IMR-90 (cell line): ENCODE results near the gene NIPA2. TPM values are rescaled to one million over a fixed set of nuclear protein-coding genes. Genes with fewer than 3 reads are reported as not detected.

Experiments
- ATAC-seq: fragments of 200-7000 bp; cut with Tn5 transposase; 2 replicates; pipeline ENCODE4 v1.9.1; 2020; ENCODE audit warnings: low read depth, mild to moderate bottlenecking, moderate library complexity
- BruUV-seq: library from RNA; stranded (reverse); fragments of 400-500 nt; replicated peaks from 2 replicates; lab custom pipeline; 2021; lab: Mats Ljungman, UMichigan
- CTCF ChIA-PET: fragments of 300-600 bp; formaldehyde crosslinking; extraction: SDS; loops from one replicate; lab custom pipeline; 2021; ENCODE audit warnings: antibody characterized with exemption; lab: Yijun Ruan, JAX
- POLR2A ChIA-PET: fragments of 300-600 bp; sonication (Branson Sonifier 250); formaldehyde crosslinking; loops from one replicate; lab custom pipeline; 2022; ENCODE audit warnings: antibody characterized with exemption; ENCODE audit not compliant: unreplicated experiment; lab: Charles Lee
- DNase-seq: peaks from one replicate; pipeline ENCODE4 v3.0.0; 2013
- H2AFZ ChIP-seq: replicated peaks from 2 replicates; pipeline ENCODE3; 2013; ENCODE audit warnings: low read length, mild to moderate bottlenecking; ENCODE audit not compliant: poor library complexity
- H2AK5ac ChIP-seq: 2 replicates; pipeline ENCODE4 v1.6.1; 2013; ENCODE audit warnings: low read depth, low read length, inconsistent platforms
- H2AK9ac ChIP-seq: replicated peaks from 2 replicates; pipeline ENCODE3; 2013; ENCODE audit warnings: mild to moderate bottlenecking, low read depth, low read length, moderate library complexity; ENCODE audit not compliant: poor library complexity
- H2BK120ac ChIP-seq: 2 replicates; pipeline ENCODE4 v1.6.1; 2013; ENCODE audit warnings: low read depth, low read length, inconsistent platforms
- H2BK15ac ChIP-seq: 3 replicates; pipeline ENCODE4 v1.6.1; 2013; ENCODE audit warnings: low read depth, low read length, inconsistent platforms
- H2BK20ac ChIP-seq: 2 replicates; pipeline ENCODE4 v1.6.1; 2013; ENCODE audit warnings: low read depth, mild to moderate bottlenecking, inconsistent platforms, low read length, moderate library complexity
- H2BK5ac ChIP-seq: 2 replicates; pipeline ENCODE4 v1.6.1; 2013; ENCODE audit warnings: mild to moderate bottlenecking, low read depth, low read length, inconsistent platforms; ENCODE audit not compliant: poor library complexity, severe bottlenecking
- H3K14ac ChIP-seq: replicated peaks from 2 replicates; pipeline ENCODE4 v1.6.1; 2013; ENCODE audit warnings: low read depth, low read length, inconsistent platforms
- H3K18ac ChIP-seq: 2 replicates; pipeline ENCODE4 v1.6.1; 2013; ENCODE audit warnings: low read depth, low read length, control low read depth
- H3K23ac ChIP-seq: 2 replicates; pipeline ENCODE4 v1.6.1; 2013; ENCODE audit warnings: low read depth, low read length, inconsistent platforms
- H3K27ac ChIP-seq: 2 replicates; pipeline ENCODE4 v1.5.1; 2013; ENCODE audit warnings: mild to moderate bottlenecking, control low read depth, low read length; ENCODE audit not compliant: insufficient read depth
- H3K27me3 ChIP-seq: 2 replicates; pipeline ENCODE4 v1.6.1; 2013; ENCODE audit warnings: low read length; ENCODE audit not compliant: control insufficient read depth, insufficient read depth
- H3K36me3 ChIP-seq: 2 replicates; pipeline ENCODE4 v1.6.1; 2013; ENCODE audit warnings: low read length, mixed read lengths; ENCODE audit not compliant: control insufficient read depth, insufficient read depth
- H3K4ac ChIP-seq: 2 replicates; pipeline ENCODE4 v1.6.1; 2013; ENCODE audit warnings: low read depth, low read length, inconsistent platforms
- H3K4me1 ChIP-seq: 2 replicates; pipeline ENCODE4 v1.6.1; 2013; ENCODE audit warnings: low read length, mixed read lengths; ENCODE audit not compliant: control insufficient read depth, insufficient read depth
- H3K4me2 ChIP-seq: 2 replicates; pipeline ENCODE4 v1.6.1; 2013; ENCODE audit warnings: low read depth, mild to moderate bottlenecking, control low read depth, low read length, moderate library complexity
- H3K4me3 ChIP-seq: 2 replicates; pipeline ENCODE4 v1.5.1; 2013; ENCODE audit warnings: low read depth, mild to moderate bottlenecking, control low read depth, low read length, moderate library complexity; ENCODE audit not compliant: insufficient read depth
- H3K56ac ChIP-seq: 2 replicates; pipeline ENCODE4 v1.6.1; 2013; ENCODE audit warnings: low read length, inconsistent platforms; ENCODE audit not compliant: insufficient read depth; ENCODE audit errors: extremely low read depth
- H3K79me1 ChIP-seq, 2 experiments: 2 replicates each; pipeline ENCODE4 v1.6.1; 2013; ENCODE audit warnings: low read length in 2 of 2, inconsistent platforms in 1 of 2, low read depth in 1 of 2
- H3K9ac ChIP-seq: 2 replicates; pipeline ENCODE4 v1.6.1; 2013; ENCODE audit warnings: low read depth, low read length, control low read depth
- H3K9me1 ChIP-seq: 2 replicates; pipeline ENCODE4 v1.6.1; 2013; ENCODE audit warnings: low read length, inconsistent platforms; ENCODE audit not compliant: insufficient read depth
- H3K9me3 ChIP-seq: 2 replicates; pipeline ENCODE4 v1.6.1; 2013; ENCODE audit warnings: low read length; ENCODE audit not compliant: control insufficient read depth, insufficient read depth
- H4K20me1 ChIP-seq: 2 replicates; pipeline ENCODE4 v1.6.1; 2013; ENCODE audit warnings: low read length, inconsistent platforms; ENCODE audit not compliant: insufficient read depth
- H4K5ac ChIP-seq: 2 replicates; pipeline ENCODE4 v1.6.1; 2013; ENCODE audit warnings: mild to moderate bottlenecking, low read depth, low read length, control low read depth
- H4K8ac ChIP-seq, 2 experiments: 2 replicates each; pipeline ENCODE4 v1.6.1; 2013; ENCODE audit warnings: low read depth in 2 of 2, low read length in 2 of 2, control low read depth in 1 of 2, inconsistent platforms in 1 of 2
- H4K91ac ChIP-seq: 2 replicates; pipeline ENCODE4 v1.6.1; 2013; ENCODE audit warnings: low read depth, low read length, inconsistent platforms; ENCODE audit not compliant: insufficient read depth
- CEBPB ChIP-seq: IDR thresholded peaks from 2 replicates; pipeline ENCODE4 v1.6.1; 2012; ENCODE audit warnings: low read depth, low read length, improper control_type of control experiment
- ELK1 ChIP-seq: fragments of 150-350 bp; IDR thresholded peaks from 2 replicates; pipeline ENCODE4 v1.6.1; 2016; ENCODE audit warnings: low read depth, mild to moderate bottlenecking, low read length, moderate library complexity, borderline replicate concordance
- NFE2L2 ChIP-seq: fragments of 150-350 bp; IDR thresholded peaks from 2 replicates; pipeline ENCODE4 v1.6.1; 2016; ENCODE audit warnings: low read depth, mild to moderate bottlenecking, low read length
- RAD21 ChIP-seq: IDR thresholded peaks from 2 replicates; pipeline ENCODE4 v1.6.1; 2012; ENCODE audit warnings: low read length, improper control_type of control experiment
- RCOR1 ChIP-seq: IDR thresholded peaks from 2 replicates; pipeline ENCODE4 v1.6.1; 2012; ENCODE audit warnings: mild to moderate bottlenecking, low read length, improper control_type of control experiment; ENCODE audit not compliant: insufficient replicate concordance
- SMC3 ChIP-seq: fragments of 150-350 bp; IDR thresholded peaks from 2 replicates; pipeline ENCODE4 v1.6.1; 2016; ENCODE audit warnings: low read depth, mild to moderate bottlenecking, antibody characterized with exemption, low read length, moderate library complexity
- WGBS, 2 experiments: methylation state at CpG; one replicate each; pipeline versions ENCODE4 v1.1.5 to v1.1.7; 2013; ENCODE audit warnings: missing lambda C conversion rate in 2 of 2; ENCODE audit not compliant: insufficient read length in 1 of 2; ENCODE audit errors: extremely low coverage in 2 of 2; 5-methylcytosine and 5-hydroxymethylcytosine counted together
- dilution Hi-C: fragments of 300-500 bp; cut with HindIII; formaldehyde crosslinking; loops from one replicate; pipeline ENCODE4 v1.14.3; 2018; ENCODE audit warnings: low sequenced_read_pairs; ENCODE audit not compliant: unreplicated experiment
- in situ Hi-C: fragments of 300-500 bp; cut with MboI; formaldehyde crosslinking; loops from 3 replicates; pipeline ENCODE4 v1.14.3; 2019; ENCODE audit warnings: low sequenced_read_pairs, inconsistent platforms, mixed read lengths
- intact Hi-C: fragments of 100-400 bp; cut with micrococcal nuclease; formaldehyde crosslinking; loops from 2 replicates; pipeline ENCODE4 v1.10.0; 2022
- polyA plus RNA-seq, 3 experiments: library from polyadenylated mRNA; depleted of rRNA; stranded (reverse); fragments of >200 nt; gene quantifications; 2 replicates each; pipeline ENCODE4 v1.2.3, GENCODE V29; 2012; ENCODE audit warnings: low replicate concordance in 1 of 3
- total RNA-seq: library from RNA; depleted of rRNA; stranded (reverse); fragments of >200 nt; gene quantifications from 2 replicates; pipeline ENCODE4 v1.2.3, GENCODE V29; 2012
- TF ChIP-seq, protein P1 (sequence below): fragments of 150-350 bp; IDR thresholded peaks from 2 replicates; pipeline ENCODE4 v1.6.1; 2017; ENCODE audit warnings: mild to moderate bottlenecking, antibody characterized with exemption, low read length, low read depth

Gene NIPA2
- total and polyA plus RNA-seq, 2 of the 4 experiments (the other 2 are of a cell fraction), result 33.0 to 38.0 TPM

DNA sequence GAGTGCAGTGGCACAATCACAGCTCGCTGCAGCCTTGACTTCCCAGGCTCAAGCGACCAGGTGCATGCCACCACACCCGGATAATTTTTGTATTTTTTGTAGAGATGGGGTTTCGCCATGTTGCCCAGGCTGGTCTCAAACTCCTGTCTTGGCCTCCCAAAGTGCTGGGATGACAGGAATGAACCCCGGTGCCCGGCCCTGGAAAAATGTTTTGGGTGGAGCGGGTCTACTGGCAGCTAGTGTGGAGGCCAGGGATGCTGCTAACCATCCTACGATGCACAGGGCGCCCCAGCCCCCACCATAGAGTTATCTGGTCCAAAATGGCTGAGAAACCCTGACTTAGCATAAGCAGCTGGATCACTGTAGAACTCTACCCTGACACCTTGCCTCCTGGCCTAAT is 35.4 kb downstream of the NIPA2 start:
- H2AFZ ChIP-seq, result peak overlapping the region; percentile 82
- H2BK5ac ChIP-seq, result peak overlapping the region; percentile 74
- no peak overlapping the region for H2BK15ac ChIP-seq
- H3K36me3 ChIP-seq, result peaks cover 60% of the 10 kb centered on the region
- H4K91ac ChIP-seq, result peak overlapping the region; percentile 35; the same call in 1 of the 2 replicates
- DNase-seq (no peak), ATAC-seq (no peak)
- no peak overlapping the region for H3K56ac ChIP-seq
- no peak overlapping the region for H3K4me2 ChIP-seq
- in situ Hi-C loops, result no loop called here
- H3K9ac ChIP-seq, result no peak overlapping the region
- peaks cover 3% of the 10 kb centered on the region; the same call in 1 of the 2 replicates for H3K9me3 ChIP-seq
- peak overlapping the region; percentile 84; the same call in 1 of the 2 replicates for H3K23ac ChIP-seq
- TF ChIP-seq RCOR1 (no peak), CEBPB (no peak), RAD21 (no peak), SMC3 (no peak), NFE2L2 (no peak), ELK1 (no peak)
- TF ChIP-seq, protein P1, sequence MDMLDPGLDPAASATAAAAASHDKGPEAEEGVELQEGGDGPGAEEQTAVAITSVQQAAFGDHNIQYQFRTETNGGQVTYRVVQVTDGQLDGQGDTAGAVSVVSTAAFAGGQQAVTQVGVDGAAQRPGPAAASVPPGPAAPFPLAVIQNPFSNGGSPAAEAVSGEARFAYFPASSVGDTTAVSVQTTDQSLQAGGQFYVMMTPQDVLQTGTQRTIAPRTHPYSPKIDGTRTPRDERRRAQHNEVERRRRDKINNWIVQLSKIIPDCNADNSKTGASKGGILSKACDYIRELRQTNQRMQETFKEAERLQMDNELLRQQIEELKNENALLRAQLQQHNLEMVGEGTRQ, result no peak
- no peak overlapping the region for H3K4me3 ChIP-seq
- peaks cover 37% of the 10 kb centered on the region for H3K9me1 ChIP-seq
- H2AK9ac ChIP-seq, result no peak overlapping the region
- dilution Hi-C loops, result no loop called here
- 0 out of 2 replicates have a peak overlapping the region, but pooled peaks have one; percentile 66 for H2BK120ac ChIP-seq
- H3K18ac ChIP-seq, result no peak overlapping the region
- POLR2A ChIA-PET, result no interaction called here
- H3K27me3 ChIP-seq, result no peaks in the 10 kb centered on the region
- H2AK5ac ChIP-seq, result peak overlapping the region; percentile 97
- intact Hi-C loops, result no loop called here
- BruUV-seq, result no TSS peak
- peaks cover 21% of the 10 kb centered on the region; the same call in 1 of the 2 replicates for H4K20me1 ChIP-seq
- H4K8ac ChIP-seq, result 0 out of 4 replicates have a peak overlapping the region, but pooled peaks of 1 of the 2 experiments have one; percentile 84
- CTCF ChIA-PET, result no interaction called here
- peak overlapping the region; percentile 84; the same call in 1 of the 2 replicates for H3K4ac ChIP-seq
- H3K79me1 ChIP-seq, result peaks cover 18 to 51% of the 10 kb centered on the region in 2 experiments
- H3K4me1 ChIP-seq, result peaks cover 10% of the 10 kb centered on the region
- WGBS, 2 experiments, result no CpG with 5 or more reads among the region's 9 CpGs
- H3K27ac ChIP-seq, result no peak overlapping the region
- H2BK20ac ChIP-seq, result peak overlapping the region; percentile 69; the same call in 1 of the 2 replicates
- 0 out of 2 replicates have a peak overlapping the region, but pooled peaks have one; percentile 89 for H3K14ac ChIP-seq
- H4K5ac ChIP-seq, result no peak overlapping the region
